HG02759 (cell line): ENCODE data around the gene CALML4.
"Not testable (repeated sequence)": the region's sequence is repeated elsewhere in the genome, so short reads cannot be mapped to it uniquely, and the experiment has no call there.

Experiments used
- ATAC-seq: cut with Tn5 transposase; IDR thresholded peaks from one replicate; pipeline ENCODE4 v1.9.1; 2021; ENCODE audit warnings: mild to moderate bottlenecking, moderate library complexity; ENCODE audit not compliant: unreplicated experiment

CALML4 gene

DNA sequence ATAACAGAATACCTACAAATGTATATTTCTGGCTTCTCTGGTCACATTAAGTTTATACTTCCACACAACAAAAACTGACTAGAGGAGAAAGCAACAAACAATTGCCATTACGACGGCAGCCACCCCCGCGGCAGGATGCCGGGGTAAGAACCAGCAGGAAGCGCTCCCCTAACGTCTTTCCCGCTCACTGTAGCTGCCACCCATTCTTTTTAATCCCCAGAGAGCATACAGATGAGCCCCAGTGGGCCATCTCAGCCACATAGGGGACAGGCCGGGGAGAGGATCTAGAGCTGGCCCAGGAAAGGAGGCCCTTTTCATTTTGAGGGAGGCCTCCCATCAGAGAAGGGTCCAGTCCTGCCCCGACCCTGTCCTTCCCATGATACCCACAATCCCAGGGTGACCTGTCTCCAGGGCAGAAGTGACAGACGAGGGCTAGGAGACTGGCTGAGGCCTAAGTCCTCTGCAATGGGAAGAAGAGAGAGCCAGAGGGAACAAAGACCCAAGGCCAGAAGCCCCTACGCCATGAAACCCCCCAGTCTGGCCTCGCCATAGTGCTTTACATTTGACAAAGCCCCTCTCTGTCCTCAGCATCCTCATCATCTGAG, 3.6 kb upstream of the CALML4 start:
- ATAC-seq = no peak

GRCh38 chr15:68208136-68208535, 3.0 kb upstream of the CALML4 start:
- ATAC-seq = no peak

- ATAC-seq = no peak
Observed at GRCh38 chr15:68207176-68207935, 2.2 kb upstream of the CALML4 start.

DNA sequence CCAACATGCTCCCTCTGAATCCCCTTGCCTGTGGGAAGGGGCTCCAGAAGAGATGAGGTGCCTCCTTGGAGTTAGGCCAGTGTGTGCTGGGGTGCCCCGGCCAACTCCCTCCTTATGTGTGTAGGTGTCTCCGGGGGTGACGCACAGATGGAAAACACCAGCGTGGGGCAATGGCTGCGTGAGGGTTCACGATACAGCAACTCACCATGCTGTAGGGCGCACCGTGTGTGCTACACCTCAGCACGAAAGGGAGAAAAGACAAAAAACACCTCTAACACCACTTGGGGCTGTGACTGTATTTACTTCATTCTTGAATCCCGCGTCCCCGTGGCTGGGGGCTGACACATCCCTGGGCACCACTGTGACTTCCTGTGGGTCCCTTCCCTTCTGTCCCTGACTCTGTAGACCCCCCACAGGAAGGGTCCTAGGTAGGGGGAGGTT, 1.6 kb upstream of the CALML4 start:
- ATAC-seq = no peak

GRCh38 chr15:68205954-68206539, 915 bp upstream of the CALML4 start:
- ATAC-seq = no peak

GRCh38 chr15:68205558-68205944, 419 bp upstream of the CALML4 start:
- ATAC-seq = no peak

DNA sequence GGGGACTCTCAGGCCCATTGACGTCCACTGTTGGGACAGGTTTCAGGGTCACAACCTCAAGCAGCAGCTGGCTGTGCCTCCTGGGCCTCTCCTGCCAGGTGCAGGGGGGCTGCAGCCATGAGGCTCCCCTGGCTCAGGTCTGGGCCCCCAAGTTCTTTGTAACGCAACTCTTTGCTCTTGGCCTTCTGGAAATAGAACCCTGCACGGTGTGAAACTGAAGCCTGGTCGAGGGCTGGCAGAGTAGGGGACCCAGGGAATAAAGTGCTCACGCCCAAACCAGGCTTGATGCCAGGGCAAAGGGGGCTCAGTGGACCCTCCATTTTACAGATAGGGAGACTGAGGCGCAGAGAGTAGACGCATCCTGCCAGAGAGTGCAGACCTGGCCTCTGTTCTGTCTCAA, 771 bp downstream of the CALML4 start:
- ATAC-seq = no peak

DNA sequence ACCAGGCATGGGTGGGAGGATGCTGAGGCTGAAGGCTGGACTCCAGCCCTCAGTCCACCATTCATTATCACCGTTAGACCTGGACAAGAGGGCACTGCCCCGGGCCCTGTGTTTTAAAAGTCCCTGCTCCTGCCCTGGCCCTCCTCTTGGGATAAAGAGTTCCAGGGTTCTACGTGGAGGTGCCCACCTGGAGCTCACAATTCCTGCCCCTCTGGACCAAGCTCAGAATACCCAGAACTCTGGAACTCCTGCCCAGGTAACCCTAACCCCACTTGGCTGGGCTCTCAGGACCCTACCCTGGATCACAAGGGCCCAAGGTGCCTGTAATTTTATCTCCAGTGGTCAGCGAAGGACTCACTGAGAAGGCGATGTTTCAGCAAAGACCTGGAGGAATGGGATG, 1.2 kb downstream of the CALML4 start:
- no peak for ATAC-seq

- no peak for ATAC-seq
Observed at GRCh38 chr15:68203486-68203885, 1.6 kb downstream of the CALML4 start.

- not testable (repeated sequence) for ATAC-seq
Observed at GRCh38 chr15:68202994-68203393, 2.1 kb downstream of the CALML4 start.

- no peak for ATAC-seq
Observed at GRCh38 chr15:68201879-68202261, 3.3 kb downstream of the CALML4 start.

DNA sequence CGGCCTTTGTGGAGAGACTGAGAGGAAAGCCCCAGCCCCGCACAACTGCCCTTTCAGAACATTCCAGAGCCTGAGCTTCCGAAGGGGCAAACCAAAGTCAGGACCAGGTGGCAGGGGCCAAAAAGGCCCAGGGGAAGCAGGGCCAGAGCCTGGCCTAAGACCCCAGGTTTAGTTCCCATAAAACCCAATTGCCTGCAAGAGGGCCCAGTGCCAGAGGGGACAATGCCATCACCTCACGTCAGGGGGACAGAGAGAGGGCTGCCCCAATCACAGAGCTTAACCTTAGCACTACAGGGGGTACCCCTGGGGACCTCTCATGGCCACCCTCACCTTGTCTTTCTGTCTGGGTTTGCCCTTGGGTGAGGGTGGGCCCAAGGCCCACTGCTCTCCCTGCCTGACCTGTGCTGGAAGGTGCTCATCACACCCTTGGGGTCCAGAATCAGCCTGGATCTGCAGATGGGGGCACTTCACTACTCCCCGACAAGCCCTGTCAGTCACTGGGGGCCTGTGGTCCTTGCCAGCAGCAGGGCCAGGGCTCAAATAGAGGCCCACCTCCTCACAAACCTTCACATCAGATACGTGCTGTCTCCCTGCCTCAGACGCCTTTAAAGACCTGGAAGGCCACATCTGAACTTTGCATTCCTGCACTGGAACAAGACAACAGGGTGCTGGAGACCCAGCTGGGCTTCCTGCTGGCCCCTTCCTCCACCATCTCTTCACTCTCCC, 3.8 kb downstream of the CALML4 start:
- ATAC-seq = no peak

DNA sequence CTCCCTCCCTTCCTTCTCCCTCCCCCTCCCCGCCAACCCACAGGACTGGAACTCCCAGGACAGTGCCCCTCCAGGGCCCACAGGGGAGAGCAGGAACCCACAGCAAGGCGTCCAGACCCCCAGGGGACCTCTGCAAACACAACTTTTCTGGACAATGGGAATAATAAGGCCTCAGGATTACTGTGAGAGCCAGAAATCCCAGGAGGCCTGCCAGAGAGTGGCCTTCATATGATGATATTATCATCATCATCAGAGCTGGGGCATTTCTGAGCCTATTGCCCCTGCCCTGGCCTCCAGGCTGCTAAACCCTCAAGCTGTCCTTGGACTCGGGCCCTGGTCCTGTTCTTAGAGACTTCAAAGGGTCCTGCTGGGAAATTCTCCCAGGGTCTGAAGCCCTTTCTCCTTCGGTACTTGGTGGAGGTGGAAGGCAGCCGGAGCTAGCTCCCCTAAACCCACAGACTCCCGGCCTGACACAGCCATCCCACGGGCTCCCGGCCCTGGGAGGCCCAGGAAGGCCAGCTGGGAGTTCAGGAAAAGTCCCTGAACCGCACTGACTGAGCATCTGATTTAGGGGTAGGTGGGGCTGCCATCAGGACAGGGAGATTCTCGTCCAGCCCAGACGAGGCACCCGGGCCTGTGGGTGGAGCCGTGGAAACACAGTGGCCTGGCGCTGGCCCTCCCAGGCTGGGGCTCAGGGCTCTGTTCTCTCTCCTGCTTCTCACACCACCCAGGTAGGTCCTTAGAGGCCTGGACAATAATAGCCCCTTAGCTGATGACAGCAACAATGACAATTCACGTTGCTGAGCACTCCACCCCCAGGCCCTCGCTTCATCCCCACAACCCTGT, 4.9 kb downstream of the CALML4 start:
- ATAC-seq = no peak

GRCh38 chr15:68199340-68199739, 5.8 kb downstream of the CALML4 start:
- no peak for ATAC-seq

DNA sequence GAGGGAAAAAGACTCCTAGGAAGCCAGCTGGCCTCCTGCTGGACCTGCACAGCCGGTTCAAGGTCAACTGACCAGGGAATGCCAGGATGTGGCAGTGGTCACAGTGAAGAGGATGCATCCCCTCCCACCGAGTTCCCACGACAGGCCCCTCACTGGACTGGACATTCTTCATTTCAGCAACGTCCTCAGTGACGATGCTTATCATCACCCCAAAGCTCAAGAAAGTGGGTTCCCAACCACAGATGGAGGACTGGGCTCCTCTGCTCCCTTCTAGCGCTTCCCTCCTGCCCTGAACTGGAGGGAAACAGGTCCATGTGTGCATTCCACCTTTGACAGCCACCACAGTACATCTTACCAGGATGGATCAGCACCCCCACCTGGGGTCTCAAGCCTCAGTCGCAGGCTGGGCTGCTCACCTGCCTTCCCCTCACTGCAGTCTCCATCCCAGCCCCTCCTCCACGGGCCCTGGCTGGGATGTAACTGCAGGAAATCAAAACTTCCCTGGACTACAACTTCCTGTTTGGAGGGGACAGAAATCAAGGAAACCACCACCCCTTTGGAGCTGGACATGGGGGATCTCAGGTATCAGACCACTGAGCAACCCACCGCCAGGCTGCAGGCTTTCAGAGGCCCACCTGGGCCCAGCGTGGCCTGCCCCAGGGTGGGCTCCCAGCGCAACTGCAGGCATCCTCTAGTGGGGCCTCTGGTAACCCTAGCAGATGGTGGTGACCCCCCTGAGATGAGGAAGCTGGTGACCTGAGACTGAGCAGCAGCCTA, 7.3 kb downstream of the CALML4 start:
- no peak for ATAC-seq

GRCh38 chr15:68197170-68197492, 8.0 kb downstream of the CALML4 start:
- no peak for ATAC-seq

- no peak for ATAC-seq
Observed at GRCh38 chr15:68196445-68197169, 8.5 kb downstream of the CALML4 start.

GRCh38 chr15:68195336-68196112, 9.6 kb downstream of the CALML4 start:
- no peak for ATAC-seq
